HEK293T (cell line): ENCODE measurements around the gene SYNGR4.

Experiments used
- ARNT ChIP-seq: fragments of 450-650 bp; IDR thresholded peaks from 2 replicates; pipeline ENCODE4 v1.6.1; 2017; ENCODE audit warnings: mild to moderate bottlenecking
- BHLHE40 ChIP-seq: fragments of 450-650 bp; IDR thresholded peaks from 2 replicates; pipeline ENCODE4 v1.6.1; 2016; ENCODE audit warnings: mild to moderate bottlenecking, moderate library complexity, borderline replicate concordance
- ELF4 ChIP-seq: fragments of 450-650 bp; IDR thresholded peaks from 2 replicates; pipeline ENCODE4 v1.6.1; 2017; ENCODE audit warnings: antibody characterized with exemption
- FOXA1 ChIP-seq: fragments of 450-650 bp; IDR thresholded peaks from 2 replicates; pipeline ENCODE4 v1.6.1; 2016; ENCODE audit warnings: mild to moderate bottlenecking
- FOXK2 ChIP-seq: fragments of 450-650 bp; IDR thresholded peaks from 2 replicates; pipeline ENCODE4 v1.6.1; 2016; ENCODE audit warnings: mild to moderate bottlenecking
- FOXM1 ChIP-seq: fragments of 450-650 bp; IDR thresholded peaks from 2 replicates; pipeline ENCODE4 v1.6.1; 2017; ENCODE audit warnings: mild to moderate bottlenecking, borderline replicate concordance
- SP1 ChIP-seq: fragments of 450-650 bp; IDR thresholded peaks from 2 replicates; pipeline ENCODE4 v1.6.1; 2017
- SUZ12 ChIP-seq: fragments of 450-650 bp; IDR thresholded peaks from 2 replicates; pipeline ENCODE4 v1.6.1; 2016; ENCODE audit warnings: mild to moderate bottlenecking
- TARDBP ChIP-seq: fragments of 450-650 bp; IDR thresholded peaks from 2 replicates; pipeline ENCODE4 v1.6.1; 2016

DNA sequence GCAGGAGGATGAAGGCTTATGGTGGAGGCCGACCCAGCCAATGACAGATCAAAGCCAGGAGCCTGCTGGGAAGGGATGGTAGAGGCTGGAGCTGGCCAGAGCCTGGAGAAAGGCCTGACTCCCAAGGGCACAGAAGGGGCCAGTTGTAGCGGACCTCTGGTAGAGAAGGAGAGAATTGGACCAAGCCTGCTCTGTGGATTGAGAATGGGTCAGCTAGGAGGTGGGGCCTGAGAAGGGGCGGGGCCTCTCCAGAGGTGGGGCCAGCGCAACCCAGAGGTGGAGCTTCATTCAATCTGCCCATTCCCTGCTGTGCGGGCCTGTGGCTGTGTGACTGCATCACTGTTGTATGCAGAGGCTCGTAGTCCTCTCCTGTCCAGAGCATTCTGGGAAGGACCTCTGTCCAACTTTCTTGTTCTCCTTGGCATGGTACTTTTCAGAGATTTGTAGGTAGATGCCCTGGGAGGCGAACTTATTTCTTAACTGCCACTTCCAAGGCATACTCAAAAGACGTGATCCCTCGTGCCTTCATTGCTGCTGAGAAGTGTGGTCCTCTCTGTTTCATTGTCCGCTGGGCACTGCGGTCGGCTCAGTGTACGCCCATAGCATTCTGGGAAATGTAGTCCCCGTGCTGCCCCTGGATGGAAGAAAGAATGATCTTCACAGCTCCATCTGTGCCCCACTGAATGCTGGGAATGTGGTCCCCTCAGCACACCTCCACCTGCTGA lies 36.0 kb downstream of the SYNGR4 start:
- TF ChIP-seq FOXK2 (no peak), FOXM1 (no peak), SP1 (no peak; the same call in 1 of the 2 replicates), BHLHE40 (no peak), TARDBP (no peak), FOXA1 (no peak), ARNT (no peak), ELF4 (no peak), SUZ12 (no peak)
